ENCODE data around the gene GADD45G.
A peak's percentile ranks its signal among the peaks of the same experiment; 100 is the strongest.

GADD45G gene

GRCh38 chr9:89564346-89564878 lies 40.4 kb upstream of the GADD45G start:
- TF ChIP-seq FOXP2 (optimal IDR thresholded peaks at IDR 0.05; ENCODE audit: control extremely low read depth, extremely low read length, insufficient read depth) (no peak), POLR2AphosphoS5 (IDR thresholded peaks at IDR 0.05; ENCODE audit: borderline replicate concordance, low read depth, low read length) (no peak), EZH2 (IDR thresholded peaks at IDR 0.05) (no peak)
- Histone ChIP-seq H3K9me3 (ENCODE audit: low read depth, low read length) (no peaks in the 10 kb centered on the region), H3K4me3 (no peak overlapping the region), H3K27ac (no peak overlapping the region), H3K36me3 (ENCODE audit: insufficient read depth, low read length) (no peaks in the 10 kb centered on the region), H3K9ac (ENCODE audit: insufficient read length) (no peak overlapping the region)
- no peak for DNase-seq (ENCODE audit: low read depth, low spot score)

DNA sequence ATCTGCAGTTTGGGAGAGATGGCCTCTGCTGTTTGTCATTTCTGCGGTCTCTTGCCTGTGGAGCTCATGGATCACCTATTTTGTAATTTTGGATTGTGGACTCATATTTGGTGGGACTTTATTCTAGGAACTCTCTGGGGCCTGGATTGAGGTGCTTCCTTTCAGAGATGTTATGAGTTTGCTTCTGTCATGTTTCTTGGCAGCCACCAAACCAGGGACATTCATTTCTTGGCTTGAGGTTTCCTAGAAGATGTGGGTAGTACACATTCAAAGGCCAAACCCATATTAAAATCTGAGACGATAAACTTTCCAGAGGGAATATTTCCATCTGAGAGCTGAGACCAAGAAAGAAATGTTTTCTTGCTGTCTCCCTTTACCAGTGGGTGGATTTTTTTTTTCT lies 37.2 kb upstream of the GADD45G start:
- TF ChIP-seq POLR2AphosphoS5 (IDR thresholded peaks at IDR 0.05; ENCODE audit: borderline replicate concordance, low read depth, low read length) (no peak), FOXP2 (optimal IDR thresholded peaks at IDR 0.05; ENCODE audit: control extremely low read depth, extremely low read length, insufficient read depth) (no peak), EZH2 (IDR thresholded peaks at IDR 0.05) (no peak)
- H3K36me3 ChIP-seq (ENCODE audit: insufficient read depth, low read length), result no peaks in the 10 kb centered on the region
- no peak overlapping the region for H3K9ac ChIP-seq (ENCODE audit: insufficient read length)
- no peaks in the 10 kb centered on the region for H3K9me3 ChIP-seq (ENCODE audit: low read depth, low read length)
- H3K27ac ChIP-seq, result no peak overlapping the region
- no peak overlapping the region for H3K4me3 ChIP-seq
- no peak for DNase-seq (ENCODE audit: low read depth, low spot score)

DNA sequence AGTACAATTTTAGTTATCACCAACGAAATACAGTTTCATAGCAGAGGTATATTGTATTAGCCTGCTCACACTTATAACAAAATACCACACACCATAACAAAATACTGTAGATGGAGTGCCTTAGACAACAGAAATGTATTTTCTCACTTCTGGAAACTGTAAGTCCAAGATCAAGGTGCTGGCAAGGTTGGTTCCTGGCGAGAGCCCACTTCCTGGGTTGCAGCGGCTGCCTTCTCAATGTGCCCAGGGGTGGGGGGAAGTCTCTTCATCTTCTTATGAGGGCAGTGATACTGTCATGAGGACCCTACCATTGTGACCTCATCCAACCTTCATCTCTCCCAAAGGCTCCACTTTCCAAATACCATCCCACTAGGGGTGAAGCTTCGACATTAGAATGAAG lies 30.5 kb upstream of the GADD45G start:
- H3K9ac ChIP-seq (ENCODE audit: insufficient read length), result no peak overlapping the region
- no peak overlapping the region for H3K4me3 ChIP-seq
- no peaks in the 10 kb centered on the region for H3K9me3 ChIP-seq (ENCODE audit: low read depth, low read length)
- no peak overlapping the region for H3K27ac ChIP-seq
- H3K36me3 ChIP-seq (ENCODE audit: insufficient read depth, low read length), result no peaks in the 10 kb centered on the region
- TF ChIP-seq EZH2 (IDR thresholded peaks at IDR 0.05), result no peak
- no peak for DNase-seq (ENCODE audit: low read depth, low spot score)

DNA sequence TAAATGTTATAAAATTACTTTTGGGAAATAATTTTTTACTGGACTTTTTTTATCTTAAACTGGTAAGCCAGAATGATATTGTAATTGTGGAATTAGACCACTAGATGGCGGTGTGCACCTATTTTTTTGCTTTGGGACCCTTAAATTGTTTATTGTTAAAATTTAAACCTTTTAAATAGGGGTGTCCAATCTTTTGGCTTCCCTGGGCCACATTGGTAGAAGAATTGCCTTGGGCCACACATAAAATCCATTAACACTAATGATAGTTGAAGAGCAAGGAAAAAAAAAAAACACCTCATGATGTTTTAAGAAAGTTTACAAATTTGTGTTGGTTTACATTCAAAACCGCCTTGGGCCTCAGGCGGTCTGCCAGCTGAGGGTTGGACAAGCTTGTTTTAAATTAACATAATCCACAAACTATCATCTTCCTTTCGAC lies 28.4 kb upstream of the GADD45G start:
- Histone ChIP-seq H3K4me3 (no peak overlapping the region), H3K9ac (ENCODE audit: insufficient read length) (no peak overlapping the region), H3K36me3 (ENCODE audit: insufficient read depth, low read length) (no peaks in the 10 kb centered on the region), H3K9me3 (ENCODE audit: low read depth, low read length) (no peaks in the 10 kb centered on the region), H3K27ac (no peak overlapping the region)
- DNase-seq (ENCODE audit: low read depth, low spot score), result peak; percentile 28
- TF ChIP-seq POLR2AphosphoS5 (IDR thresholded peaks at IDR 0.05; ENCODE audit: borderline replicate concordance, low read depth, low read length), result no peak
- no peak for TF ChIP-seq FOXP2 (optimal IDR thresholded peaks at IDR 0.05; ENCODE audit: control extremely low read depth, extremely low read length, insufficient read depth)
- TF ChIP-seq EZH2 (IDR thresholded peaks at IDR 0.05), result no peak

- H3K27ac ChIP-seq, result no peak overlapping the region
- H3K9me3 ChIP-seq (ENCODE audit: low read depth, low read length), result no peaks in the 10 kb centered on the region
- no peak for TF ChIP-seq EZH2 (IDR thresholded peaks at IDR 0.05)
- TF ChIP-seq POLR2AphosphoS5 (IDR thresholded peaks at IDR 0.05; ENCODE audit: borderline replicate concordance, low read depth, low read length), result no peak
- no peak for TF ChIP-seq FOXP2 (optimal IDR thresholded peaks at IDR 0.05; ENCODE audit: control extremely low read depth, extremely low read length, insufficient read depth)
- H3K4me3 ChIP-seq, result no peak overlapping the region
- no peak overlapping the region for H3K9ac ChIP-seq (ENCODE audit: insufficient read length)
- no peak for DNase-seq (ENCODE audit: low read depth, low spot score)
- H3K36me3 ChIP-seq (ENCODE audit: insufficient read depth, low read length), result no peaks in the 10 kb centered on the region
Measured at GRCh38 chr9:89577363-89577762, 27.4 kb upstream of the GADD45G start.

DNA sequence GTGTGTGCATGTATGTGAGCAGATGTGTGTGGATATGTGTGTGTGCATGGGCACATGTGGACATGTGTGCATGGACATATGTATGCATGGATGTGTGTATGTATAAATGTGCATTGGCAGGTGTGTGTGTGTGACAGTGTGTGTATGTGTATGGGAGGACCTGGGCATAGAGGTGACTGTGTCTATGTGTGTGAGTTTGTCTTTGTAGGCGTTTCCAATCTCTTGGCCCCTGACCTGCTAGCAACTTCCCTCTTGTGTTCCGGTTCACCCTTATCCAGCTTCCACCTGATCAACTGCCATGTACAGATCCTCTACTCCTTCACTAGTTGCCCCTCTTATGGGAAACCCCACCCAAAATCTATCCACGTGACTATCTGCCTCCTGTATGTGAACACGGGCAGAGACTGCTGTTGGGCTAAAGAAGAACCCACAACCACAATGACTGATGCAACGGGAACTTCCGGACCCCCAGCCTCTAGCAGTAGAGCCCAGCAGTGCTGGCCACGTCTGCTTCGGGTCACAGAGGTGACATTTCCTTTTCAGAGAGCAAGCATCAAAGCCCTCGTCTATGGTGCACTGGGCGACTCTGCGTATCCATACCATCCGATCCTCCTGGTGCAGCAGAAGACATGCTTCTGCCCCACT lies 24.9 kb upstream of the GADD45G start:
- H3K27ac ChIP-seq, result no peak overlapping the region
- no peak for TF ChIP-seq FOXP2 (optimal IDR thresholded peaks at IDR 0.05; ENCODE audit: control extremely low read depth, extremely low read length, insufficient read depth)
- no peak for TF ChIP-seq POLR2AphosphoS5 (IDR thresholded peaks at IDR 0.05; ENCODE audit: borderline replicate concordance, low read depth, low read length)
- no peak for TF ChIP-seq EZH2 (IDR thresholded peaks at IDR 0.05)

GRCh38 chr9:89586311-89586710 lies 18.5 kb upstream of the GADD45G start:
- no peaks in the 10 kb centered on the region for H3K36me3 ChIP-seq (ENCODE audit: insufficient read depth, low read length)
- TF ChIP-seq EZH2 (IDR thresholded peaks at IDR 0.05) (no peak), FOXP2 (optimal IDR thresholded peaks at IDR 0.05; ENCODE audit: control extremely low read depth, extremely low read length, insufficient read depth) (no peak), POLR2AphosphoS5 (IDR thresholded peaks at IDR 0.05; ENCODE audit: borderline replicate concordance, low read depth, low read length) (no peak)
- DNase-seq (ENCODE audit: low read depth, low spot score), result no peak

More for the DNA sequence above, 24.9 kb upstream of the GADD45G start:
- H3K9me3 ChIP-seq (ENCODE audit: low read depth, low read length), result 0 out of 2 replicates have a peak, but pooled peaks cover 4% of the 10 kb centered on the region
- no peak for DNase-seq (ENCODE audit: low read depth, low spot score)
- H3K4me3 ChIP-seq, result no peak overlapping the region
- H3K9ac ChIP-seq (ENCODE audit: insufficient read length), result no peak overlapping the region
- no peaks in the 10 kb centered on the region for H3K36me3 ChIP-seq (ENCODE audit: insufficient read depth, low read length)

DNA sequence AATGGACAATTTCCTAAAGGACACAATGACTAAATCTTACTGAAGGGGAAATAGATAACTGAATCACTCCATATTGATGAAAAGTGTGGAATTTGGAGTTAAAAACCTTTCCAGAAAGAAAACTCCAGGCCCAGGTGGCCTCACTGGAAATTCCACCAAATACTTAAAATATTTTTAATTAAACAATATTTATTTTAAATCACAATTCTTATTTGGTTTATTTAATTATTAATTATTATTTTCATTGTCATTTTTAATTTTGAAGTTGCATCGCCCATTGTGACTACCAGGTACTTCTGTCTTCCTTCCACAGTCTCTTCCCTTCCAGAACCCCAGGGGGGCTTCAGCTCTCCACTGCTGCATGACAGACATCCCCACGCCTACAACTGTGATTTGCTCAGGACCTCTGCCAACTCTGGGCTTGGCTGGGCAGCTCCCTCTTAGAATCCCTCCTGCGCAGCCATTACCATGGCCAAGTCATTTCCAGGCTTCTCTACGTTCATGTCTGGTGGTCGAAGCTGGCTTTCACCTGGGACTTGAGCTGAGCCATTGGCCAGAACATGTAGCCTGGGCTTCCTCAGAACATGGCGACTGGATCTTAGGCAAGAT lies 16.4 kb upstream of the GADD45G start:
- H3K27ac ChIP-seq, result no peak overlapping the region
- H3K9ac ChIP-seq (ENCODE audit: insufficient read length), result no peak overlapping the region
- DNase-seq (ENCODE audit: low read depth, low spot score), result no peak
- H3K4me3 ChIP-seq, result no peak overlapping the region
- no peaks in the 10 kb centered on the region for H3K36me3 ChIP-seq (ENCODE audit: insufficient read depth, low read length)
- 0 out of 2 replicates have a peak, but pooled peaks cover 4% of the 10 kb centered on the region for H3K9me3 ChIP-seq (ENCODE audit: low read depth, low read length)
- TF ChIP-seq FOXP2 (optimal IDR thresholded peaks at IDR 0.05; ENCODE audit: control extremely low read depth, extremely low read length, insufficient read depth), result no peak
- no peak for TF ChIP-seq EZH2 (IDR thresholded peaks at IDR 0.05)
- no peak for TF ChIP-seq POLR2AphosphoS5 (IDR thresholded peaks at IDR 0.05; ENCODE audit: borderline replicate concordance, low read depth, low read length)

More at GRCh38 chr9:89586311-89586710, 18.5 kb upstream of the GADD45G start:
- no peak overlapping the region for H3K9ac ChIP-seq (ENCODE audit: insufficient read length)
- no peak overlapping the region for H3K4me3 ChIP-seq
- H3K9me3 ChIP-seq (ENCODE audit: low read depth, low read length), result 0 out of 2 replicates have a peak, but pooled peaks cover 4% of the 10 kb centered on the region
- no peak overlapping the region for H3K27ac ChIP-seq
